ENCODE measurements around the gene GSS.

DNA sequence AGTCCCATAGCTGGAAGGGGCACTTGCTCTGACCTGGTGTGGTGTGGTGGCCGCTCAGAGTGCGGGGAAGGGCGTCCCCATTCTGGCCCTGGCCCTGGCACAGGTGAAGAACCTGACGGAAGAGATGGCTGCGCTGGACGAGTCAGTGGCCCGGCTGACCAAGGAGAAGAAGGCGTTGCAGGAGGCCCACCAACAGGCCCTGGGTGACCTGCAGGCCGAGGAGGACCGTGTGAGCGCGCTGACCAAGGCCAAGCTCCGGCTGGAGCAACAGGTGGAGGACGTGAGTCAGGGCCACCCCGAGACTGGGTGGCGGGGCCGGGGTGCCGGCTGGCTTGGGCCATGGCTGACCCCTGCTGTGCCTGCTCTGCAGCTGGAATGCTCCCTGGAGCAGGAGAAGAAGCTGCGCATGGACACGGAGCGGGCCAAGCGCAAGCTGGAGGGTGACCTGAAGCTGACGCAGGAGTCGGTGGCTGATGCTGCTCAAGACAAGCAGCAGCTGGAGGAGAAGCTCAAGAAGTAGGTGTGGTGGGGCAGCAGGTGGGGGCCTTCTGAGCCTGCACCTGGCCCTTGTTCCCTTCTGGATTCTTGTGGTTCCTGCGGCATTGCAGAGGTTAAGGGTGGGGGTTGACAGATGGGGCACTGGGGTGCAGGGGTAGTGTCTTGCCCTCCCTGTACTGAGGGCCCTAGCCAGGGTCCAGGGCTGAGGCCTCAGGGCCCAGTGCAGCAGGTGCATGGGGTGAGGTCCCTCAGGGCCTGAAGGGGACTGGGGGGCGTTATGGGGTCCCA lies 40.8 kb upstream of the GSS start:
- TF ChIP-seq CTCF (IDR thresholded peaks at IDR 0.05) (no peak), POLR2A (IDR thresholded peaks at IDR 0.05) (no peak)

All from thyroid gland (tissue), 4 donors.